Measurements from ENCODE around the gene SCAP.

GRCh38 chr3:47366833-47367232, 108.9 kb downstream of the SCAP start:
- TF ChIP-seq POLR2AphosphoS5 (IDR thresholded peaks at IDR 0.05; ENCODE audit: borderline replicate concordance, low read depth, low read length) = no peak
- no peak for TF ChIP-seq EZH2 (IDR thresholded peaks at IDR 0.05)
- TF ChIP-seq FOXP2 (optimal IDR thresholded peaks at IDR 0.05; ENCODE audit: control extremely low read depth, extremely low read length, insufficient read depth) = no peak

Measured in SK-N-MC (cell line).